Measurements from ENCODE around the gene HOXC12.
A peak's percentile ranks its signal among the peaks of the same experiment; 100 is the strongest.

Gene HOXC12

GRCh38 chr12:53983950-53984572 lies 29.4 kb downstream of the HOXC12 start:
- no peak for DNase-seq (ENCODE audit: low read depth)

GRCh38 chr12:53984901-53985691 lies 30.4 kb downstream of the HOXC12 start, which contains the start of gene HOXC10:
Gene HOXC10, plus strand, starts transcription at chr12:53985146. Its CDS starts 114 bp downstream, at chr12:53985260.
- DNase-seq (ENCODE audit: low read depth): peak; percentile 97

GRCh38 chr12:53985692-53985993 lies 30.9 kb downstream of the HOXC12 start:
- no peak for DNase-seq (ENCODE audit: low read depth)

- DNase-seq (ENCODE audit: low read depth): no peak
Observed at GRCh38 chr12:53985994-53986685, 31.4 kb downstream of the HOXC12 start.

GRCh38 chr12:53986686-53987483 lies 32.2 kb downstream of the HOXC12 start:
- no peak for DNase-seq (ENCODE audit: low read depth)

- DNase-seq (ENCODE audit: low read depth): no peak
Observed at GRCh38 chr12:53987787-53988230, 33.1 kb downstream of the HOXC12 start.

GRCh38 chr12:53988541-53989226 lies 34.0 kb downstream of the HOXC12 start:
- DNase-seq (ENCODE audit: low read depth): no peak

GRCh38 chr12:53989227-53990113 lies 34.8 kb downstream of the HOXC12 start:
- DNase-seq (ENCODE audit: low read depth): peak; percentile 80

- DNase-seq (ENCODE audit: low read depth): no peak
Observed at GRCh38 chr12:53990311-53991076, 35.8 kb downstream of the HOXC12 start.

- peak; percentile 94 for DNase-seq (ENCODE audit: low read depth)
Observed at GRCh38 chr12:53991077-53991460, 36.4 kb downstream of the HOXC12 start.

- no peak for DNase-seq (ENCODE audit: low read depth)
Observed at GRCh38 chr12:53992377-53992889, 37.7 kb downstream of the HOXC12 start.

- DNase-seq (ENCODE audit: low read depth): no peak
Observed at GRCh38 chr12:53993162-53994008, 38.7 kb downstream of the HOXC12 start.

- DNase-seq (ENCODE audit: low read depth): no peak
Observed at GRCh38 chr12:53994009-53994263, 39.2 kb downstream of the HOXC12 start.

GRCh38 chr12:53994264-53995001 lies 39.7 kb downstream of the HOXC12 start:
- DNase-seq (ENCODE audit: low read depth): no peak

GRCh38 chr12:53995002-53995377 lies 40.3 kb downstream of the HOXC12 start:
- no peak for DNase-seq (ENCODE audit: low read depth)

GRCh38 chr12:53995378-53996239 lies 40.9 kb downstream of the HOXC12 start:
- no peak for DNase-seq (ENCODE audit: low read depth)
